K562 (cell line): ENCODE results near the gene RTCA.

Experiments
- BMI1 ChIP-seq: fragments of 150-350 bp; IDR thresholded peaks from 2 replicates; pipeline ENCODE4 v1.6.1; 2014; ENCODE audit warnings: low read length
- CHD7 ChIP-seq: fragments of 200-600 bp; sonication (generic); IDR thresholded peaks from one replicate; pipeline ENCODE4 v1.6.1; 2012; ENCODE audit warnings: mild to moderate bottlenecking, low read depth, low read length, inconsistent platforms
- CREM ChIP-seq: IDR thresholded peaks from 2 replicates; pipeline ENCODE4 v1.6.1; 2014; ENCODE audit warnings: antibody characterized with exemption, low read depth
- CTCF ChIP-seq, 3 experiments: IDR thresholded peaks in 2 of 3; conservative IDR thresholded peaks in 1 of 3; 2 replicates each; pipeline ENCODE4 v1.5.1; 2011 to 2012; ENCODE audit warnings: low read length in 3 of 3, mild to moderate bottlenecking in 3 of 3, control low read depth in 2 of 3, improper control_type of control experiment in 1 of 3, inconsistent platforms in 1 of 3, low read depth in 1 of 3, mixed read lengths in 1 of 3, moderate library complexity in 1 of 3; ENCODE audit not compliant: insufficient read depth in 2 of 3
- DEAF1 ChIP-seq: fragments of 450-650 bp; formaldehyde crosslinking; IDR thresholded peaks from 2 replicates; pipeline ENCODE4 v1.4.0; 2020; ENCODE audit warnings: mild to moderate bottlenecking, moderate library complexity
- FOXK2 ChIP-seq, 2 experiments: fragments of 450-650 bp; IDR thresholded peaks in 1 of 2; conservative IDR thresholded peaks in 1 of 2; 2 replicates each; pipeline ENCODE4 v1.6.1; 2016; ENCODE audit warnings: low read depth in 2 of 2, mild to moderate bottlenecking in 1 of 2
- PML ChIP-seq: IDR thresholded peaks from 2 replicates; pipeline ENCODE4 v1.6.1; 2012; ENCODE audit warnings: low read length, inconsistent platforms
- POLR2AphosphoS5 ChIP-seq: IDR thresholded peaks from 2 replicates; pipeline ENCODE4 v1.6.1; 2011; ENCODE audit warnings: mild to moderate bottlenecking, low read depth, low read length, moderate library complexity; ENCODE audit not compliant: control insufficient read depth, insufficient read depth
- RBM14 ChIP-seq: fragments of 200-400 bp; formaldehyde crosslinking; IDR thresholded peaks from 2 replicates; pipeline ENCODE4 v1.6.1; 2018; ENCODE audit warnings: low read depth, mild to moderate bottlenecking, low read length, moderate library complexity, borderline replicate concordance; ENCODE audit not compliant: insufficient read depth
- RBM25 ChIP-seq: fragments of 200-400 bp; formaldehyde crosslinking; IDR thresholded peaks from 2 replicates; pipeline ENCODE4 v1.6.1; 2018; ENCODE audit warnings: low read length, low read depth, moderate library complexity; ENCODE audit not compliant: severe bottlenecking
- RFX5 ChIP-seq: IDR thresholded peaks from 2 replicates; pipeline ENCODE4 v1.6.1; 2011; ENCODE audit warnings: low read depth, mild to moderate bottlenecking, improper control_type of control experiment, low read length
- TEAD4 ChIP-seq, 2 experiments: sonication (generic) in 1 of 2; formaldehyde crosslinking in 1 of 2; IDR thresholded peaks; 2 replicates each; pipeline versions ENCODE4 v1.6.1 to v1.8.0; 2012 to 2022; ENCODE audit warnings: borderline replicate concordance in 1 of 2, inconsistent platforms in 1 of 2, low read length in 1 of 2, mild to moderate bottlenecking in 1 of 2, missing genetic modification reagents in 1 of 2
- ZFX ChIP-seq: sonication (generic); formaldehyde crosslinking; IDR thresholded peaks from 2 replicates; pipeline ENCODE4 v1.8.0; 2022; ENCODE audit warnings: mild to moderate bottlenecking, missing genetic modification reagents, moderate library complexity
- TF ChIP-seq, protein P1 (sequence below): sonication (generic); formaldehyde crosslinking; IDR thresholded peaks from 2 replicates; pipeline ENCODE4 v1.8.0; 2023; ENCODE audit warnings: mild to moderate bottlenecking, missing genetic modification reagents

- TF ChIP-seq CHD7, result no peak
- no peak for TF ChIP-seq RBM14
- TF ChIP-seq CTCF (IDR thresholded peaks at IDR 0.05 in 2 of 3, conservative IDR thresholded peaks at IDR 0.05 in 1 of 3; ENCODE audit: insufficient read depth in 2 of 3, low read depth in 1 of 3, low read length in 3 of 3), result no peak
- TF ChIP-seq DEAF1, result no peak
- no peak for TF ChIP-seq ZFX (CRISPR knock-in tag)
- TF ChIP-seq POLR2AphosphoS5, result no peak
- no peak for TF ChIP-seq FOXK2 (conservative IDR thresholded peaks at IDR 0.05 in 1 of 2, IDR thresholded peaks at IDR 0.05 in 1 of 2; ENCODE audit: low read depth in 2 of 2)
- no peak for TF ChIP-seq PML
- TF ChIP-seq RBM25, result no peak
- TF ChIP-seq TEAD4 (IDR thresholded peaks at IDR 0.05; ENCODE audit: low read length), result no peak
- TF ChIP-seq TEAD4 (CRISPR knock-in tag; IDR thresholded peaks at IDR 0.05; ENCODE audit: borderline replicate concordance), result no peak
- TF ChIP-seq, protein P1, sequence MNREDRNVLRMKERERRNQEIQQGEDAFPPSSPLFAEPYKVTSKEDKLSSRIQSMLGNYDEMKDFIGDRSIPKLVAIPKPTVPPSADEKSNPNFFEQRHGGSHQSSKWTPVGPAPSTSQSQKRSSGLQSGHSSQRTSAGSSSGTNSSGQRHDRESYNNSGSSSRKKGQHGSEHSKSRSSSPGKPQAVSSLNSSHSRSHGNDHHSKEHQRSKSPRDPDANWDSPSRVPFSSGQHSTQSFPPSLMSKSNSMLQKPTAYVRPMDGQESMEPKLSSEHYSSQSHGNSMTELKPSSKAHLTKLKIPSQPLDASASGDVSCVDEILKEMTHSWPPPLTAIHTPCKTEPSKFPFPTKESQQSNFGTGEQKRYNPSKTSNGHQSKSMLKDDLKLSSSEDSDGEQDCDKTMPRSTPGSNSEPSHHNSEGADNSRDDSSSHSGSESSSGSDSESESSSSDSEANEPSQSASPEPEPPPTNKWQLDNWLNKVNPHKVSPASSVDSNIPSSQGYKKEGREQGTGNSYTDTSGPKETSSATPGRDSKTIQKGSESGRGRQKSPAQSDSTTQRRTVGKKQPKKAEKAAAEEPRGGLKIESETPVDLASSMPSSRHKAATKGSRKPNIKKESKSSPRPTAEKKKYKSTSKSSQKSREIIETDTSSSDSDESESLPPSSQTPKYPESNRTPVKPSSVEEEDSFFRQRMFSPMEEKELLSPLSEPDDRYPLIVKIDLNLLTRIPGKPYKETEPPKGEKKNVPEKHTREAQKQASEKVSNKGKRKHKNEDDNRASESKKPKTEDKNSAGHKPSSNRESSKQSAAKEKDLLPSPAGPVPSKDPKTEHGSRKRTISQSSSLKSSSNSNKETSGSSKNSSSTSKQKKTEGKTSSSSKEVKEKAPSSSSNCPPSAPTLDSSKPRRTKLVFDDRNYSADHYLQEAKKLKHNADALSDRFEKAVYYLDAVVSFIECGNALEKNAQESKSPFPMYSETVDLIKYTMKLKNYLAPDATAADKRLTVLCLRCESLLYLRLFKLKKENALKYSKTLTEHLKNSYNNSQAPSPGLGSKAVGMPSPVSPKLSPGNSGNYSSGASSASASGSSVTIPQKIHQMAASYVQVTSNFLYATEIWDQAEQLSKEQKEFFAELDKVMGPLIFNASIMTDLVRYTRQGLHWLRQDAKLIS (CRISPR knock-in tag), result no peak
- no peak for TF ChIP-seq BMI1
- TF ChIP-seq RFX5, result no peak
- TF ChIP-seq CREM, result no peak
Measured at GRCh38 chr1:100322436-100323211, 56.6 kb downstream of the RTCA start.
